GM10847 (cell line): ENCODE results near the gene HSPA1L.

Experiments
- POLR2A ChIP-seq: IDR thresholded peaks from 2 replicates; pipeline ENCODE4 v1.6.1; 2011; ENCODE audit not compliant: insufficient read length; ENCODE audit errors: extremely low read depth

HSPA1L gene

DNA sequence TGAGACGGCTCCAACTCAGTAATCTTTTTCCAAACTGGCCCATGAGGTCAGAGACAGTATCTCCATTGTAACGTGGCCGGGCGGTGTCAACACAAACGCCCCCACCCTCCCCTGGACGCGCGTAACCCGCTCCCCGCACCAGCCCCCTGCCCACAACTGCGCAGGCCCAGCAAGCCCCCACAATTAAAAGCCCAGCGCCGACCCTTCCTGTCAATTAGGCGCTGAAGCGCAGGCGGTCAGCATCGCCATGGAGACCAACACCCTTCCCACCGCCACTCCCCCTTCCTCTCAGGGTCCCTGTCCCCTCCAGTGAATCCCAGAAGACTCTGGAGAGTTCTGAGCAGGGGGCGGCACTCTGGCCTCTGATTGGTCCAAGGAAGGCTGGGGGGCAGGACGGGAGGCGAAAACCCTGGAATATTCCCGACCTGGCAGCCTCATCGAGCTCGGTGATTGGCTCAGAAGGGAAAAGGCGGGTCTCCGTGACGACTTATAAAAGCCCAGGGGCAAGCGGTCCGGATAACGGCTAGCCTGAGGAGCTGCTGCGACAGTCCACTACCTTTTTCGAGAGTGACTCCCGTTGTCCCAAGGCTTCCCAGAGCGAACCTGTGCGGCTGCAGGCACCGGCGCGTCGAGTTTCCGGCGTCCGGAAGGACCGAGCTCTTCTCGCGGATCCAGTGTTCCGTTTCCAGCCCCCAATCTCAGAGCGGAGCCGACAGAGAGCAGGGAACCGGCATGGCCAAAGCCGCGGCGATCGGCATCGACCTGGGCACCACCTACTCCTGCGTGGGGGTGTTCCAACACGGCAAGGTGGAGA, at the start of gene HSPA1L, which contains the start of gene HSPA1A:
HSPA1L (minus strand) TSS at position 259 of the 814 bp plus-strand sequence. CDS start 3,311 bp downstream, outside the sequence.
HSPA1A (plus strand) TSS at position 519 of the 814 bp plus-strand sequence; CDS start at position 733, 214 bp downstream.
- TF ChIP-seq POLR2A, result peak; percentile 57

DNA sequence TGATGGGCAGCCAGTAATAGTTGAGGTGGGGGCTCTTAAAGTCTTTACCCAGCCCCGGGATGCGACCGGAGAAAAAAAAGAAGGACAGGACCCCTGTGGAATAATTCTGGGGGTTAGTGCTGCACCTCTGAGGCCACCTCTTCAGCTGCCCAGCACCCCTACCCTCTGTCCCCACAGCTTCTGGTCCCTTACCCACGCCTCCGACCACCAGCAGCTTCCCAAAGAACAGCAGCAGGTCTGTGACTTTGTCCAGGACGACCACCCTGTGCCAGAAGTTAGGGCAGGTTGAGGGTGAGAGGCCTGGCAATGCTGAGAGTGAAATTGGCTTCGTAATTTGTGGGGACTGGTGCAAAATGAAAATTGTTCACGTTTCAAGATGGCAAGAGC, 49.7 kb upstream of the HSPA1L start:
- no peak for TF ChIP-seq POLR2A

DNA sequence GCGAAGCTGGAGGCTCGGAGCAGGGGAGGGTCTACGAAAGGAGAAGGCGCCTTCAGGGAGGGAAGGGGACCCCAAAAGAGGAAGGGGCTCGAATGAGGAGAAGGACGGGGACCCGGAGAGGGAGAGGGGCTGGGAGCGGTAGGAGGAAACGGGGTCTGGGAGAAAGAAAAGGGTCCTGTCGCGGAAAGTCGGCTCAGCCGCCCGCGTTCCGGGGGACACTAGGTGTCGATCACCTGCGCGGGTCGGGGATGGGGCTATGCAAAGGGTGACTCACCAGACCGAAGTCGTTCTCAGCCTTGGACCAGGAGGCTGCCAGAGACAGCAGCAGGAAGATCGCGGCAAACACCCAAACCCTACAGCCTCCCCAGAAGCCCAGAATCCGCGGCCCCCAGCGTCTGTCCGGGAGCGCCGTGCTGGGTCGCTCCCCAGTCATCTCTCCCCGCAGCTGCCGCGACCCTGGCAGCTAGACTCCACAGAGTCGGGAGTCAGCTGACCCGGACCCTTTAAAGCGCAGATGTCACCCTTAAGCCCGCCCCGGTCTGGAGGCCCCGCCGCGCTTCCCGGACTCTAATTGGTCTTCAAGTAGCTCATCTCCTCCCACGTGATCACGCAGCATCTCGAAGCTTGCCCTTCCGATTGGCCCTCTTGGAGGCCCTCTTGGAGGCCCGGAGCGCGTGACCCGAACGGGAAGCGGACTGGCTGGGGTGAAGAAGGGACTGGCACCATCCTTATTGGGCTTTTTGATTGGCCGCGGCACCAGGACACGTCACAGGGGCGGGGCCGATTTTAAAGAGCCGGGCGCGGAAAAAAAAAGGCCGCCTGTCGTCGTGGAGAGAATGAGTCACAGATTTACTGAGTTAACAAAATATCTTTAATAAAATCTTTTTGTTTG, 47.5 kb upstream of the HSPA1L start, which contains the start of gene NEU1:
NEU1 (minus strand) TSS at position 478 of the 892 bp plus-strand sequence; CDS start at position 433, 45 bp downstream.
- peak; percentile 98 for TF ChIP-seq POLR2A

DNA sequence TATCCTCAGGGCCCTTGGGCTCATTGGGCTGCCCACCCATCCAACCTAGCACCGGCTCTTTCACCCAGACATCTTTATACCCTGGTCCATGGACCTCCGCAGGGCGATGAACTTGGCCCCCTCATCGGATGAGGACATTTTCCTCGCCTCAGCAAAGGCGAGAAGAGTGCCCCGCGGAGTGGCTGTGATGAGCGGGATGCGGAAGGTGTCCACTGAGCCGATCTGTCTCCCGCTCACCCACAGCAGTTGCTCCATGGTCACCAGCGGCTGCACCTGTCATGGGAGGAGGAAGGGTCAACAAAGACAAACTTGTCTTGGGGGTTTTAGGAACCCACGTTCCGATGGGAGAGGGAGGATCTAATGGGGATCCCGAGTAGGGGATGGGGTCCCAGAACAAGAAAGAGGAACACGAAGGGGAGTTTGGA, 46.8 kb upstream of the HSPA1L start:
- no peak for TF ChIP-seq POLR2A

DNA sequence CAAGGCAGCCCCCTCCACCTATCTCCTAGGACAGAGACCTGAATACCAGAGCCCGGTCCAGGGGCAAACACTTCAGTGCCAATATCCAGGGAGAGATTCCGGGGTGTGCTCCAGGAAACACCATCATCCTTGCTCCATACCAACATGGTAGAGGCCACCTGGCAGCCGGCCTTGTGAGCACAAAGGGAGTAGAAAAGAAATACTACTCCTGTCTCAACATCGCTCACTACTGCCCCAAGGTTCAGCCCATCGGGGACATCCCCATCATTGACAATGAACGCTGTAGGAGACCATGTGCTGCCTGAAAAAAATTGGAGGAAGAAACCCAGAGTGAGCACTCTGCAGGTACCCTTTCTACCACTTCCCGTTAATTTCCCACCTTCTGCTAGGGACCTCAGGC, 46.1 kb upstream of the HSPA1L start:
- TF ChIP-seq POLR2A, result no peak

DNA sequence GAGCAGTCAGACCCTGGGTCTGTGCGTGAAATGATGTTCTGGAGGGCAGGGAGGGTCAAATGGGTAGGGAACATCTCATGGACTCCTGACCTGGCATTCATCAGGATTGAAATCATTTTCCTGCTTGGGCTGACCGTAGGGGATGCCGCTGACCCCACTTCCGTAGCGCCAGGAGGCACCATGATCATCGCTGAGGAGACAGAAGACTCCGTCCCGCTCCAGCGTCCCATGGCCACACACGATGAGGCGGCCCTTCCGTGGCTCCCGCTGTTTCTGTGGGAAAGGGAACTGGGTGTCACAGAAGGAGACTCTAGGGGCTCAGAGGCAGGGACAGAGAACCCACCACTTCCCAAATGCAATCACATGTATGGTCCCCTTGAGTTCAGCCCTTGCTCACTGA, 45.3 kb upstream of the HSPA1L start:
- TF ChIP-seq POLR2A, result no peak

DNA sequence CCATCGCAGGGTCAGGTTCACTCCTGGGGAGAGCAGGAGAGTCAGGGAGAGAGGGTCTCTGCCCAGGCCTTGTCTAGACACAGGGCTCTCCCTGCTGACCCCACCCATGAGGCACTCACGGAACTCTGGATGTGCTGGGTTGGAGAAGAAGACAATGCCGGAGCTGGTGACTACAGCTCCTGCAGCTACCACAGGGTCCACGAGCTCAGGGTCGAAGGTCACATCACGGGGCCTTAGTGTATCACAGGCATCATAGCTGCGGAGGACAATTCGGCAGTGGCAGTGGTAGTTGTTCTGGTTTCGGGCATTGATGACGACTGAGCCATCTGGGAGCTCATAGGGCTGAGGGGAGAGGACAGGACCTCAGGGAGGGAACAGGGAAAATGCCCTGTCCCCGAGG, 44.8 kb upstream of the HSPA1L start:
- no peak for TF ChIP-seq POLR2A

DNA sequence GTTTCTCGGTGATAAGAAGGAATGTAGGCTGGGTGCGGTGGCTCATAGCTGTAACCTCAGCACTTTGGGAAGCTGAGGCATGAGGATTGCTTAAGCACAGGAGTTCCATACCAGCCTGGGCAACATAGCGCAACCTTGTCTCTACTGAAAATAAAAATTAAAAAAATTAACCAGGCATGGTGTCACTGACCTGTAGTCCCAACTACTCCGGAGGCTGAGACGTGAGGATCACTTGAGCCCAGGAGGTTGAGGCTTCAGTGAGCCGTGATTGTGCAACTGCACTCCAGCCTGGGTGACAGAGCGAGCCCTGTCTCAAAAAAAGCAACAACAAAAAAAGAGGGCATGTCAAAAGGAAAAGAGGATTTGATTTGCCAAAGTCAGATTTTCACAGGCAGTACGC, 43.6 kb upstream of the HSPA1L start:
- no peak for TF ChIP-seq POLR2A

DNA sequence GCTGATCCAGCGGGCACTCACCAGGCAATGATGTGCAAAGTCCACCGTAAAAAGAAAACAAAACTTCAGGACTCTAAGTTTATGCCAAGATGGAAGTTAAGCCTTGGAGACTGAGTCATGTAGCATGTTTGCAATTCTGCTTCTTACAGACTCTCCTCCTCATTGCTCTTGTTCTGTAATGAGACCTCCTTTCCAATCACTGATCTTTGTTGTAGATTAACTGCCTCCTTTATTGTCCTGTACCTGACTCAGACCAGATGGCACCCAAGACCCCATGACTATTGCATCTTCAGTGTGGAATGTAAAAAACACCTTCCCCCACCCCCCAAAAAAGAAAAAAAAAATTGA, 36.4 kb upstream of the HSPA1L start:
- no peak for TF ChIP-seq POLR2A

DNA sequence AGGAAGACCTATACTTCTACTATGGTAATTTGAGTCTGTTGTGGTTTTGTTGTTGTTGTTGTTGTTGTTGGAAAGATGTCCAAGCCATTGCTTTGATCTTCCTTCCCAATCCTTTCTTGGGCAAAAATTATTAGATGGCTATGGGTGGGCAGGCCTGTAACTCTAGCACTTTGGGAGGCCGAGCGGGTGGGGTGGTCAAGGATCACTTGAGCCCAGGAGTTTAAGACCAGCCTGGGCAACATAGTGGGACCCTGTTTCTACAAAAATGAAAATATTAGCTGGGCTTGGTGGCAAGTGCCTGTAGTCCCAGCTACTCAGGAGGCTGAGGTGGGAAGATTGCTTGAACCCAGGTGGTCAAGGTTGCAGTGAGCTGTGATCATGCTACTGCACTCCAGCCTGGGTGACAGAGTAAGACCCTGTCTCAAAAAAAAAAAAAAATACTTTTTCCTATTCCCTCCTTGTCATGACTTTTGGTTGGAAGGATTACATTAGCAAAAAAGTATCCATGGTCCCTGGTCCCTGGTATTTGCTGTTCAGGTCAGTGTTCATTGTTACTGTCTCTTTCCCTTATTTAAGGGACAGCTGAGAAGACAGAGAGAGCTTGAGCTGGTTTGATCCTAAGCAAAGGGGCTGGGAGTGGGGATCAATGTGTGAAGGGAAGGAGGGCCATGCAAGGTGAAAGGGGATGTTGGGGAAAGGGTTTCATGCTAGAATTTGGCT, 35.8 kb upstream of the HSPA1L start:
- no peak for TF ChIP-seq POLR2A

DNA sequence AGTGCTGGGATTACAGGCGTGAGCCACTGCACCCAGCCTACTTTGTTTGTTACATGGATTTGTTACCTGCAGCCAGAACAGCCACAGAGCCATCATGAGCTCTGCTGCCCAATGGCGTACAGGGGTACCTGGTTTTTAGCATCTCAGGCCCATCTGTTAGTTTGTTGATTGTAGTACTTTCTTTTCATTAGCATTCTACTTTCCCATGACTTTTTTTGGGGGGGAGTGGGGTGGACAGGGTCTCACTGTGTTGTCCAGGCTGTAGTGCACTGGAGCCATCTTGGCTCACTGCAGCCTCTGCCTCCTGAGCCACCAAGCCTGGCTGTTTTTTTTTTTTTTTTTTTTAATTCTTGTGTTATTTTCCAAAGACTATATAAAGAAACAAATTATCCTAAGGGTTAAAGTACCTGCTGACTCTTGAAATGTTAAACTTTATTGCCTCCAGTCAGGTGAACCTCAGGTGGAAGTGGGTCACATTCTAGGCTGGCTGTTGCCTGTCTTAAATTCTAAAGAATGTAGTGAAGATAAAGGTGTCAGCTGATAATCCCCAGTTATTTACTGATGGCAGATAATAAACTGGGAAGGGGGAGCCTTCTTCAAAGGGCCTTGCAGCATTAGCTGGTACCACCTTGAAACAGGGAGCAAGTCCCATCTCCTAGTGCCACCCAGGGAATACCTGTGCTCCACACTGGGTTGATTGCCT, 32.3 kb upstream of the HSPA1L start:
- TF ChIP-seq POLR2A, result no peak

DNA sequence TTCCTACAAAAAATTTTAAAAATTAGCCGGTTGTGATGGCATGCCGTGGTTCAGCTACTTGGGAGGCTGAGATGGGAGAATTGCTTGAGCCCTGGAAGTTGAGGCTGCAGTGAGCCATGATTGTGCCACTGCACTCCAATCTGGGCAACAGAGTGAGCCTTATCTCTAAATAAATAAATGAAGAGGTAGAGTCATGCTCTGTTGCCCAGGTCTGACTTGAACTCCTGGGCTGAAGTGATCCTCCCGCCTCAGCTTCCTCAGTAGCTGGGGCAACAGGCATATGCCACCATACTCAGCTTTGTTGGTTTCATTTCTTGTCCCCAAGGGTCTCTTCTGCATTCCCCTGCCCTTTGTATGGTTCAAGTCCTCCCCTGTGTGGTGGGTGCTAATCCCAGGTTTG, 29.4 kb upstream of the HSPA1L start:
- no peak for TF ChIP-seq POLR2A

DNA sequence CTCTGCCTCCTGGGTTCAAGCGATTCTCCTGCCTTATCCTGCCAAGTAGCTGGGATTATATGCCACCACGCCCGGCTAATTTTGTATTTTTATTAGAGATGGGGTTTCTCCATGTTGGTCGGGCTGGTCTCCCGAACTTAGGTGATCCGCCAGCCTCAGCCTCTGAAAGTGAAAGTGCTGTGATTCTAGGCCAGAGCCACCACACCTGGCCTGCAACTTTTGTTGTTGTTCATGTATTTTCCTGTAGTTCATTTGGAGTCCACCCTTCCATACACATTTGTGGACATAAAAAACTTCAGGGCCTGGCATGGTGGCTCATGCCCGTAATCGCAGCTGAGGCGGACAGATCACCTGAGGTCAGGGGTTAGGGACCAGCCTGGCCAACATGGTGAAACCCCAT, 27.0 kb upstream of the HSPA1L start:
- TF ChIP-seq POLR2A, result no peak

DNA sequence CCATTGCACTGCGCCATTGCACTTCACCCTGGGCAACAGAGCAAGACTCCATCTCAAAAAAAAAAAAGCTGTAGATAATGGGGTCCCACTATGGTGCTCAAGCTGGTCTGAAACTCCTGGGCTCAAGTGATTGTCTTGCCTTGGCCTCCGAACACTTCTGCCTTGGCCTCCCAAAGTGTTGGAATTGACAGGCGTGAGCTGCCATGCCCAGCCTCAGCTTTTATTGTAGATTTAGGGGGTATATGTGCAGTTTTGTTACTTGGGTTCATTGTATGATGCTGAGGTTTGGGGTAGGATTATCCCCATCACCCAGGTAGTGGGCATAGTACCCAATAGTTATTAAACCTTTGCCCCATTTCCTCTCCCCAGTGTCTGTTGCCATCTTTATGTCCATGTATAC, 23.9 kb upstream of the HSPA1L start:
- no peak for TF ChIP-seq POLR2A

DNA sequence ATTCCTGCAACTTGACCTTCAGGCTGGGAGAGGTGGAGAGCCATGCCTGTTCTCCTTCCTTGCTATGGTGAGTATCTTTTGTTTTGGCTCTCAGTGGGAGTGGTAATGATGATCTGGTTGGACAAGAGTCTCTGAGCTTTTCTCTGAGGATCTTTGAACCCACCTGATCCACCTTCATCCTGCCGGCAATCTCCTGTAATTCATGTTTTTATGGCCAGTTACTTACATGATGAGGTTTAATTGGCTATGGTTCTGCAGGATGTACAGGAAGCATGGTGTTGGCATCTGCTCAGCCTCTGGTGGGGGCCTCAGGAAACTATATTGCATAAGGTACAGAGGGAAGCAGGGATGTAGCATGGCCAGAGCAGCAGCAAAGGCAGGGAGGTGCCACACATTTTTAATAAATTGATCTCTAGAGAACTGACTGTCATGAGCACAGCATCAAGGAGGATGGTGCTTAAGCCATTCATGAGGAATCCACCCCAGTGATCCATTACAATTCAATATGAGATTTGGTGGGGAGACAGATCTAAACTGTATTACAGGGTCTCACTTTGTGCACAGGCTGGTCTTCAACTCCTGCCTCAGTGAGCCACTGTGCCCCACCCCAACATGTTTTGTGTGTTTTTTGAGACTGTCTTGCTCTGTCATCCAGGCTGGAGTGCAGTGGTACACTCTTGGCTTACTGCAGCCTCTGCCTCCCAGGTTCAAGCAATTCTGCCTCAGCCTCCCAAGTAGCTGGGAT, 22.5 kb upstream of the HSPA1L start:
- TF ChIP-seq POLR2A, result no peak
